Measurements from ENCODE around the gene MT1M. TPM values are rescaled to one million over a fixed set of nuclear protein-coding genes. Genes with fewer than 3 reads are reported as not detected.

MT1M gene
- total and polyA plus RNA-seq, 10 of the 15 experiments (the other 5 are each of a cell fraction or from before 2014, with no cell fraction given), result not detected

GRCh38 chr16:56649820-56650219, 17.4 kb downstream of the MT1M start:
- H3K27me3 ChIP-seq (replicated peaks in 1 of 2; ENCODE audit: control insufficient read depth in 2 of 2, insufficient read depth in 2 of 2, low read length in 1 of 2), result peaks cover 8 to 14% of the 10 kb centered on the region in 2 experiments
- H3K36me3 ChIP-seq (ENCODE audit: control insufficient read depth in 2 of 2, insufficient read depth in 2 of 2, low read length in 1 of 2), result no peaks in the 10 kb centered on the region
- POLR2A ChIA-PET, result interaction anchor here (0.6 kb wide), 1 partner anchor 24 kb away, joined by 3 read pairs; the partner anchor contains the start of gene MT1E
- intact Hi-C loops (cut with micrococcal nuclease; ENCODE audit: unreplicated experiment), result no loop called here
- TF ChIP-seq MAX (IDR thresholded peaks at IDR 0.05; ENCODE audit: low read depth, low read length) (no peak), JUND (IDR thresholded peaks at IDR 0.05; ENCODE audit: low read depth, low read length) (no peak), TCF12 (IDR thresholded peaks at IDR 0.05; ENCODE audit: low read depth, low read length) (no peak)
- no peaks in the 10 kb centered on the region for H3K79me2 ChIP-seq (ENCODE audit: control insufficient read depth, insufficient read depth, low read length)
- no peak overlapping the region for H3K27ac ChIP-seq (ENCODE audit: control insufficient read depth, insufficient read depth)
- H4K20me1 ChIP-seq (ENCODE audit: control insufficient read depth, insufficient read depth), result no peaks in the 10 kb centered on the region
- no peak overlapping the region for H3K9ac ChIP-seq (ENCODE audit: control insufficient read depth, insufficient read depth, low read length)
- WGBS (ENCODE audit: insufficient coverage, insufficient replicate concordance, low lambda C conversion rate, missing lambda C conversion rate), result 17% methylated on average over 3 of the region's 3 CpGs
- H3K4me3 ChIP-seq, result no peak overlapping the region
- RAD21 ChIA-PET (ENCODE audit: unreplicated experiment), result no interaction called here
- CTCF ChIA-PET, result interaction anchor here (0.6 kb wide), 1 partner anchor 51 kb away, joined by 3 read pairs; no protein-coding TSS in a partner anchor
- H3K9me3 ChIP-seq (replicated peaks; ENCODE audit: control insufficient read depth, insufficient read depth, low read length), result no peaks in the 10 kb centered on the region
- no peak overlapping the region for H2AFZ ChIP-seq (ENCODE audit: control insufficient read depth, low read depth, low read length)
- H3K4me2 ChIP-seq (ENCODE audit: control insufficient read depth, insufficient read depth), result no peak overlapping the region
- in situ Hi-C loops (cut with MboI), result no loop called here
- SMC1A ChIA-PET (ENCODE audit: uncharacterized antibody, unreplicated experiment), result no interaction called here
- FAIRE-seq (no peak), DNase-seq (ENCODE audit: low read depth, low spot score) (no peak), ATAC-seq (no peak)
- H3K4me1 ChIP-seq (ENCODE audit: control insufficient read depth, insufficient read depth, low read length), result no peaks in the 10 kb centered on the region
- no TSS peak for BruUV-seq (replicated peaks)

- ATAC-seq (no peak), FAIRE-seq (no peak), DNase-seq (ENCODE audit: low read depth, low spot score) (no peak)
- 16% methylated on average over 6 of the region's 7 CpGs for WGBS (ENCODE audit: insufficient coverage, insufficient replicate concordance, low lambda C conversion rate, missing lambda C conversion rate)
- Histone ChIP-seq H3K9me3 (replicated peaks; ENCODE audit: control insufficient read depth, insufficient read depth, low read length) (no peaks in the 10 kb centered on the region), H3K36me3 (ENCODE audit: control insufficient read depth in 2 of 2, insufficient read depth in 2 of 2, low read length in 1 of 2) (no peaks in the 10 kb centered on the region), H2AFZ (ENCODE audit: control insufficient read depth, low read depth, low read length) (no peak within 1 kb of the TSS), H3K4me2 (ENCODE audit: control insufficient read depth, insufficient read depth) (no peak within 1 kb of the TSS), H3K27me3 (replicated peaks in 1 of 2; ENCODE audit: control insufficient read depth in 2 of 2, insufficient read depth in 2 of 2, low read length in 1 of 2) (peaks cover 3 to 6% of the 10 kb centered on the region in 2 experiments), H3K79me2 (ENCODE audit: control insufficient read depth, insufficient read depth, low read length) (no peaks in the 10 kb centered on the region), H3K4me3 (no peak within 1 kb of the TSS), H3K27ac (ENCODE audit: control insufficient read depth, insufficient read depth) (no peak within 1 kb of the TSS), H3K9ac (ENCODE audit: control insufficient read depth, insufficient read depth, low read length) (no peak within 1 kb of the TSS), H4K20me1 (ENCODE audit: control insufficient read depth, insufficient read depth) (no peaks in the 10 kb centered on the region), H3K4me1 (ENCODE audit: control insufficient read depth, insufficient read depth, low read length) (no peaks in the 10 kb centered on the region)
- BruUV-seq (replicated peaks), result no TSS peak
- RAD21 ChIA-PET (ENCODE audit: unreplicated experiment), result no interaction called here
- CTCF ChIA-PET, result no interaction called here
- intact Hi-C loops (cut with micrococcal nuclease; ENCODE audit: unreplicated experiment), result no loop called here
- SMC1A ChIA-PET (ENCODE audit: uncharacterized antibody, unreplicated experiment), result no interaction called here
- in situ Hi-C loops (cut with MboI), result no loop called here
- POLR2A ChIA-PET, result no interaction called here
- no peak for TF ChIP-seq NR2C1 (IDR thresholded peaks at IDR 0.05)
- TF ChIP-seq SUZ12 (IDR thresholded peaks at IDR 0.05; ENCODE audit: unreplicated experiment), result no peak
- TF ChIP-seq PBX3 (IDR thresholded peaks at IDR 0.05; ENCODE audit: insufficient replicate concordance, low read depth, low read length), result no peak
- no peak for TF ChIP-seq KDM1A (IDR thresholded peaks at IDR 0.05; ENCODE audit: borderline replicate concordance)
- TF ChIP-seq KAT2A (conservative IDR thresholded peaks at IDR 0.05; ENCODE audit: control insufficient read depth, low read depth, low read length), result no peak
- TF ChIP-seq REST (IDR thresholded peaks at IDR 0.05; ENCODE audit: low read depth, low read length), result no peak
- no peak for TF ChIP-seq NR2F1 (conservative IDR thresholded peaks at IDR 0.05)
- no peak for TF ChIP-seq EGR1 (IDR thresholded peaks at IDR 0.05; ENCODE audit: borderline replicate concordance in 1 of 2, low read depth in 2 of 2, low read length in 2 of 2)
- TF ChIP-seq TCF12 (IDR thresholded peaks at IDR 0.05; ENCODE audit: low read depth, low read length), result no peak
- TF ChIP-seq KLF5 (IDR thresholded peaks at IDR 0.05; ENCODE audit: partially characterized antibody), result no peak
These were observed 19.1 kb downstream of the MT1M start, which contains the start of gene MT1B for GRCh38 chr16:56651586-56651985. MT1B (plus strand) TSS chr16:56651886; CDS start chr16:56651954, 68 bp downstream.
